ENCODE data around the gene KRTAP12-4.
"Not testable (repeated sequence)": the region's sequence is repeated elsewhere in the genome, so short reads cannot be mapped to it uniquely, and the experiment has no call there.

Gene KRTAP12-4

DNA sequence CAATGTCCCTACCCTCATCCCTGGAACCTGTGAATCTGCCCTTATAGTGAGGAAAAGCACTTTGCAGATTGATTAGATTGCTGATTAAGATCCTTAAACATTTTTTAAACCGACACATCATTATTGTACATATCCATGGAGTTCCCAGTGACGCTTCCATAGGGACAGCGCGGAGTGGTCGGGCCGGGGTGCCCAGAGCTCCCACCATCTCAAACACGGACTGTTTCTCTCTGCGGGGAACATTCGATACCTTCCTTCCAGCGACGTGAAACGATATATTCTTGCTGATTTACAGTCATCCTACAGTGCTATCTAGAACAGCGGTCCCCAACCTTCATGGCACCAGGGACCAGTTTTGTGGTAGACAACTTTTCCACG lies 46.6 kb upstream of the KRTAP12-4 start:
- TF ChIP-seq, protein P1, sequence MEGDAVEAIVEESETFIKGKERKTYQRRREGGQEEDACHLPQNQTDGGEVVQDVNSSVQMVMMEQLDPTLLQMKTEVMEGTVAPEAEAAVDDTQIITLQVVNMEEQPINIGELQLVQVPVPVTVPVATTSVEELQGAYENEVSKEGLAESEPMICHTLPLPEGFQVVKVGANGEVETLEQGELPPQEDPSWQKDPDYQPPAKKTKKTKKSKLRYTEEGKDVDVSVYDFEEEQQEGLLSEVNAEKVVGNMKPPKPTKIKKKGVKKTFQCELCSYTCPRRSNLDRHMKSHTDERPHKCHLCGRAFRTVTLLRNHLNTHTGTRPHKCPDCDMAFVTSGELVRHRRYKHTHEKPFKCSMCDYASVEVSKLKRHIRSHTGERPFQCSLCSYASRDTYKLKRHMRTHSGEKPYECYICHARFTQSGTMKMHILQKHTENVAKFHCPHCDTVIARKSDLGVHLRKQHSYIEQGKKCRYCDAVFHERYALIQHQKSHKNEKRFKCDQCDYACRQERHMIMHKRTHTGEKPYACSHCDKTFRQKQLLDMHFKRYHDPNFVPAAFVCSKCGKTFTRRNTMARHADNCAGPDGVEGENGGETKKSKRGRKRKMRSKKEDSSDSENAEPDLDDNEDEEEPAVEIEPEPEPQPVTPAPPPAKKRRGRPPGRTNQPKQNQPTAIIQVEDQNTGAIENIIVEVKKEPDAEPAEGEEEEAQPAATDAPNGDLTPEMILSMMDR (conservative IDR thresholded peaks at IDR 0.05; ENCODE audit: control insufficient read depth, insufficient read depth, low read depth, low read length), result no peak
- no peak overlapping the region for H3K4me3 ChIP-seq (ENCODE audit: control insufficient read depth, low read depth, low read length)
- DNase-seq (ENCODE audit: low read depth), result no peak

DNA sequence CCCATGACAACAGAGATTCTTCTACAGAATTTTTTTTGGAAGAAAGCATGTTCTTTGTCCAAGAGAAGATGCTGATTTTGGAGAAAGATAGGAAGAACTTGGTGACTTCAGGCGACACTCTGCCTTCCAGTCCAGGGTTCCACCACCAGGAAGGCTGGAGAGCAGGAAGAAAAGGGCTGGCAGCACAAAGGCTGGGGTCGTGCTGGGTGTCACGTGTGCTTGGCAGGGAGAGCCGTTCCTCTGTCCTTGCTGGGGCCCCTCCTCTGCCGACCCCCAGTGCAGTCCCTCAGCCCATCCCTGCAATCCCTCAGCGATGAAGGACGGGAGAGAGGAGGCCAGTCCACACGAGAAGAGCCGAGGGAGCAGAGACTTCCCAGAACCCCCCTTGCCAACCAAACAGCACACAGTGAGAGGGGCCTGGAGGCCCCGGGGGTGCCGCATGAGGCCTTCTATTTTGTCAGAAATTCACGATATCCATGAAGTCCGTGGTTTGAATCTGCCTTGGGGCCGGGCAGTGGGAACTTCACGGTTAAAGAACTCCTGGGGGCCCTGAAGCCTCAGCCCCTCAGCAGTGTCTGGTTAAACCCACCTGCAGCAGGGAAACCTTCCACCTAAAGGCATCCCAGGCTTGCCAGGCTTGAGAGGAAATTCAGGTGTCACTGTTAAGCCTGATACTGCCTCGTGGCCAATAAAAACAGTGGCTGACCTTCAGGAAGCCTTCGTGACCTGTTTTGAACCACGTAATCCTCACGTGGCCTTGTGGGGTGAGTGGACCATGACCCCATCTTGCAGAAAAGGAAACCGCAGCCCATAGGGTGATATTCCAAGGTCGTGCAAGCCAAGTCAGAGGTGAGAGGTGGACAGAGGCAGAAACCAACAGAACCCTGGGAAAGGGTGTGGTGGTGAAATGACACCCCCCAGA lies 45.9 kb upstream of the KRTAP12-4 start:
- DNase-seq (ENCODE audit: low read depth), result no peak
- TF ChIP-seq, protein P1 (conservative IDR thresholded peaks at IDR 0.05; ENCODE audit: control insufficient read depth, insufficient read depth, low read depth, low read length), result no peak
- H3K4me3 ChIP-seq (ENCODE audit: control insufficient read depth, low read depth, low read length), result no peak overlapping the region

DNA sequence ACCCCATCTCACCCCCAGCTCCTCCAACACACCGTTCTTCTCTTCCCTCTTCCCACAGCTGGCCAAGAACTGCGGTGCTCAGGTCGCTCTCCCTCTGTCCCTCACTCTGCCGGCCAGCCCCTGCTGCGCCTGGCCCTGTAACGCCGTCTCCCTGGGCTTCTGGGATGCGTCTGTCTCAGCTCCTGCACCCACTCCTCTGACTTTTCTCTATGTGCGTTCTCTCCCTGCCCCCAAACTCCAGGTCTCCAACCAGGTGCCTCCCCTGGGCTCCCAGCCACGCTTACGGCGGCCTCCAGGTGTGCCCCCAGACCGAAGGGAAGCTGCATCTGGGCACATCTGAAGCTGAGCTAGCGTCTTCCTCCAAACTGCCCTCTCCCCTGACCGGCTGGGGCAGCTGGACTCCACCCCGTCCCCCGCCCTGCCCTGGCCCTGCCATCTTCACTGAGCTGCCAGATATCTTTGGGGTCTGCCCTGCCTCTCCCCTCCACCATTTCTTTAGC lies 45.1 kb upstream of the KRTAP12-4 start:
- H3K4me3 ChIP-seq (ENCODE audit: control insufficient read depth, low read depth, low read length), result no peak overlapping the region
- DNase-seq (ENCODE audit: low read depth), result no peak
- TF ChIP-seq, protein P1 (conservative IDR thresholded peaks at IDR 0.05; ENCODE audit: control insufficient read depth, insufficient read depth, low read depth, low read length), result no peak

DNA sequence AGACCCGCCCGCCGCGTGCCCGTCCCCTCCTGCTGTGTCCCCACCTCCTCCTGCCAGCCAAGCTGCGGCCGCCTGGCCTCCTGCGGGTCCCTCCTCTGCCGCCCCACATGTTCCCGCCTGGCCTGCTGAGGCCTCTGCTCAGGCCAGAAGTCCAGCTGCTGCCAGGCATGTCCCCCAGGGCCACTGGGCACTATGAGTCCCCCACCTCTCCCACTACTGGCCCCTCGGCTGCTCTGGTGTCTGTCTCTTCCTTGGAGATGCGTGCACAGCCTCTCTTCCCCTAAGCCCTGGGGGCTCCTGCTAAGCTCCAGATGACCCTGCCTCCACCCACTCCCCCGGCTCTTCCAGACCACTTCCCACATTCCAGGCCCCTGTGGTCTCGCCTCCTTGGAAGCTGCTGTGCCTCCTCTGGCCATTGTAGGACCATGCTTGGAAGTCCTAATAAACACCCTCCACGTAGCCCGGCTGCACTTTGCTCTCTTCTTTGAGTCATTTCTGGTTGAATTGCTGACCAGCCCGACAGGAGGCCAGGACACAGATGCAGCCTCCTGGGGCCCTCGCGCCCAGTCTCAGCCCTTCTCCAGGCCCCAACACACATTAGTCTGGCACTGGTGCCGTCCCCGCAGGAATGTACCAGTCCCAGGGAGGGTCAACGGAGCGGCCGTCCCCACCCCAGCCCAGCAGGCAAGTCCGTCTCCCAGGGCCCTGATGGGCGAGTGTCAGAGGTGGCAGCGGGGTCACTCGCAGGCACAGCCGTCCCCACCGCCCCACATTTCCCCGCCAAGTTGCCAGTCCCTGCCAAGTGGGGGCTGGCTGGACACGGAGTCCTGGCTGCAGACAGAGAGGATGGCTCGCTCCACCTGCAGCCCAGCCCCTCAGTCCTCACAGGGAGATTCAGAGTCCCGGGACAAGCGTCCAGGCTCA lies 43.6 kb upstream of the KRTAP12-4 start:
- H3K4me3 ChIP-seq (ENCODE audit: control insufficient read depth, low read depth, low read length), result no peak overlapping the region
- no peak for DNase-seq (ENCODE audit: low read depth)
- TF ChIP-seq, protein P1 (conservative IDR thresholded peaks at IDR 0.05; ENCODE audit: control insufficient read depth, insufficient read depth, low read depth, low read length), result no peak

DNA sequence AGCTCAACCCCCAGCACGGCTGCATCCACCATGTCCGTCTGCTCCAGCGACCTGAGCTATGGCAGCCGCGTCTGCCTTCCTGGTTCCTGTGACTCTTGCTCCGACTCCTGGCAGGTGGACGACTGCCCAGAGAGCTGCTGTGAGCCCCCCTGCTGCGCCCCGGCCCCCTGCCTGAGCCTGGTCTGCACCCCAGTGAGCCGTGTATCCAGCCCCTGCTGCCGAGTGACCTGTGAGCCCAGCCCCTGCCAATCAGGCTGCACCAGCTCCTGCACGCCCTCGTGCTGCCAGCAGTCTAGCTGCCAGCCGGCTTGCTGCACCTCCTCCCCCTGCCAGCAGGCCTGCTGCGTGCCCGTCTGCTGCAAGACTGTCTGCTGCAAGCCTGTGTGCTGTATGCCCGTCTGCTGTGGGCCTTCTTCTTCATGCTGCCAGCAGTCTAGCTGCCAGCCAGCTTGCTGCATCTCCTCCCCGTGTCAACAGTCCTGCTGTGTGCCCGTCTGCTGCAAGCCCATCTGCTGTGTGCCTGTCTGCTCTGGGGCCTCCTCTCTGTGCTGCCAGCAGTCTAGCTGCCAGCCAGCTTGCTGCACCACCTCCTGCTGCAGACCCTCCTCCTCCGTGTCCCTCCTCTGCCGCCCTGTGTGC lies 42.8 kb upstream of the KRTAP12-4 start, which contains the start of gene KRTAP10-12:
KRTAP10-12 (plus strand) TSS at position 1 of the 639 bp plus-strand sequence; CDS start at position 31, 30 bp downstream.
- not testable (repeated sequence) for H3K4me3 ChIP-seq (ENCODE audit: control insufficient read depth, low read depth, low read length); DNase-seq (ENCODE audit: low read depth)

DNA sequence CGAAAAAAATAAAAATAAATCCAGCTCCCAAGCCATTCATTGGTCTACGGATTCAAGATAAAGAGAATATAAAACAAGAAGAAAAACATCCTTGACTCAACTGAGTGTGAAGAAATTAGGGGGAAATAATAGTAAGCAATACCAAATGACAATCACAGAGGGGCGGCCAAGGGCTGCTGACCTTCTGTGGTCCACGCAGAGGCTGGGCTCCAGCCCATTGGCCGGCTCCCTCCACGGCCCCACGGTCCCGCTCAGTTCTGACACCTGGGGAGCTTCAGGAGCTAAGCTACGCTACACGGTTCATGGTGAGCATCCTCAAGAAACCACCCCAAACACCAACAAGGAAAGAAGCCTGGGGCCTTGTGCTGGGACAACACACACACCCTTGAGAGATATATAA lies 42.1 kb upstream of the KRTAP12-4 start:
- H3K4me3 ChIP-seq (ENCODE audit: control insufficient read depth, low read depth, low read length), result no peak overlapping the region
- DNase-seq (ENCODE audit: low read depth), result no peak
- TF ChIP-seq, protein P1 (conservative IDR thresholded peaks at IDR 0.05; ENCODE audit: control insufficient read depth, insufficient read depth, low read depth, low read length), result no peak
